ENCODE data around the gene AFF3.

AFF3 gene

GRCh38 chr2:99910902-99911301 is 231.5 kb downstream of the AFF3 start:
- no peak overlapping the region for H3K27ac ChIP-seq
- TF ChIP-seq, protein P1, sequence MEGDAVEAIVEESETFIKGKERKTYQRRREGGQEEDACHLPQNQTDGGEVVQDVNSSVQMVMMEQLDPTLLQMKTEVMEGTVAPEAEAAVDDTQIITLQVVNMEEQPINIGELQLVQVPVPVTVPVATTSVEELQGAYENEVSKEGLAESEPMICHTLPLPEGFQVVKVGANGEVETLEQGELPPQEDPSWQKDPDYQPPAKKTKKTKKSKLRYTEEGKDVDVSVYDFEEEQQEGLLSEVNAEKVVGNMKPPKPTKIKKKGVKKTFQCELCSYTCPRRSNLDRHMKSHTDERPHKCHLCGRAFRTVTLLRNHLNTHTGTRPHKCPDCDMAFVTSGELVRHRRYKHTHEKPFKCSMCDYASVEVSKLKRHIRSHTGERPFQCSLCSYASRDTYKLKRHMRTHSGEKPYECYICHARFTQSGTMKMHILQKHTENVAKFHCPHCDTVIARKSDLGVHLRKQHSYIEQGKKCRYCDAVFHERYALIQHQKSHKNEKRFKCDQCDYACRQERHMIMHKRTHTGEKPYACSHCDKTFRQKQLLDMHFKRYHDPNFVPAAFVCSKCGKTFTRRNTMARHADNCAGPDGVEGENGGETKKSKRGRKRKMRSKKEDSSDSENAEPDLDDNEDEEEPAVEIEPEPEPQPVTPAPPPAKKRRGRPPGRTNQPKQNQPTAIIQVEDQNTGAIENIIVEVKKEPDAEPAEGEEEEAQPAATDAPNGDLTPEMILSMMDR (conservative IDR thresholded peaks at IDR 0.05), result no peak

DNA sequence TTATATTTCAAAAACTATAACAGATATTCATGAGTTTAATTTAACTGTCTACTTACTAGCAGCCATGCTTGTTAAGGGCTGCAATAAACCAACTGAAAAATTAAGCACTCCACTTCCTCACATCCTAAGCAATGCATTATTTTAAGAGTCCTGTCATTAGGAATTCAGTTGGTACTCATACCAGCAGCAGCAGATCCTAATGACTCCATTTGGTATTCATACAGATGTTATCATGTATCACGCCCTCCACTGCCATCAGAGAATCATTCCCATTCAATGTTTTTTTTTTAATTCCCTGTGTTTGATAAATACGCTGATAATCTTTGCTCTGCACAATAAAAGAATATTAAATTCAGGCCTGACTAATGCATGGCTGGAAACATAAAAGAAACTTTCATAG is 236.8 kb downstream of the AFF3 start:
- H3K27ac ChIP-seq, result no peak overlapping the region
- TF ChIP-seq, protein P1 (conservative IDR thresholded peaks at IDR 0.05), result no peak

DNA sequence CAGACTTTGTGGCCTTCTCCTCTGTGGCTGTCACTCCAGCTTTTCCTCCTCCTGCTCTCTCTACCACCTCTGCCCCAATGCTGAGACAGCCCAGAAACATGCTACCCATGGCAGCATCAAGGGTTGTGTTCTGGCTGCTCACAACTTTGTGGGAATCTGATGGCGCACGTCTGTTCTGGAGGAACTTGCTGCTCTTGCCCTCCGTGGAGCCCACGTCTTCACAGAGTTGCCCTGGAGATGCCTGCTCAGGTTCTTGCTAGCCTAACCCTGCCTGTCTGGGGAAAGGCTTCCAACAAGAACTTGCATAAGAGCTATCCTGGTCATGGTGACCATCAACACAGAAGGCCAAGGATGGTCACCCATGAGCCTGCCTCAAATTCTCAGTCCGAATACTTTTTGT is 237.4 kb downstream of the AFF3 start:
- no peak overlapping the region for H3K27ac ChIP-seq
- TF ChIP-seq, protein P1 (conservative IDR thresholded peaks at IDR 0.05), result no peak

DNA sequence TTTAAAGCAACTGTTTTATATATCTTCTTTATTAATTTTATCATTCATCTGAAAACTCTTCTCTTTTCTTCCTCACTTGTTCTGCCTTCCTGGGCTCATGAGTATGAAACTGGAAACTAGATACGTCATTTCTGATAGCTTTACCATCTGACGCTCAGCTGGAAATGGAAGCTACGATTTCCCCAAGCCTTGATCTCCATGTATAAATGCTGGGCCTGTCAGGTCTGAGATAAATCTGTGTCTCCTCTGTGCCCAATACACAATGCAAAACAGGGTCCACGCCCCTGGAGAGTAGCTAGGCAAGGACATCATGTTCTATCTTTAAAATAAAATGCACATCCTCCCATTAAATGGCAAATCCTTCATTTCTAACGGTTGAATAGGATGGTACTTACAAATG is 238.4 kb downstream of the AFF3 start:
- H3K27ac ChIP-seq, result no peak overlapping the region
- TF ChIP-seq, protein P1 (conservative IDR thresholded peaks at IDR 0.05), result no peak

DNA sequence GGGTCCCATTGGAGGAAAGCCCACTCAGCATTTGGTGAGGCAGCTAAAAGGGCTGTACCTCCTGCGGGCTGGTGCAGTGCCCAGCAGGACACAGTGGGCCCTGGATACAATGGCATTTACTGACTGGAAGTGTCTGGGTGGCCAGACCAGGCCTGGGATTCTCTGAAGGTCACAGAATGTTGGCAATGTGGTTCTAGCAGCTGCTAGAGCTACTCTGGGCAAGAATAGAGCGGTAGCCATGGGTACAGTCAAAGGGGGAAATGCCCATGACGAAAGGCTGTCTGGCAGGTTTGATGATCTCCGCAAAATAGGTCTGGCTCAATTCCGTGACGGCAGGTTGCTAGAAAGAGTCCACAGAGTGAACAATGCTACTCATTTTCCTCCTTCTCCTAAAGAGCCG is 241.8 kb downstream of the AFF3 start:
- TF ChIP-seq, protein P1 (conservative IDR thresholded peaks at IDR 0.05), result no peak
- no peak overlapping the region for H3K27ac ChIP-seq

DNA sequence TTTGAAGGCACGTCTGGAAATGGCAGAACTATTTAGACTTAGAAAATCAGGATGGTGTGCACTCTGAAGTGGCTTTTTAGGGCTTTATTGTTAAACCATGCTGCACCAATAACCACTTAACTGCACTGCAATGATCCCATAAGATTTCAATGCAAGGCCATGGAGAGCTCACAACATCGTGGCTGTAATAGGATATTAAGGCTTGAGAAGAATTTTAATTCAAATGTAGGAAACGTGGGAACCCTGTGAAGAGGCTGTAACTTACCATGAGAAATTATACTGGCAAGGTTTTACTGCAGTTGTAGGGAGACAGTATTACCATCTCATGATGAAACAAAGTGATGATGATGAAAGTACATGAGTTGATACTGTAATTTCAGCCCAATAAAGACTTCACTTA is 242.5 kb downstream of the AFF3 start:
- H3K27ac ChIP-seq, result no peak overlapping the region
- TF ChIP-seq, protein P1 (conservative IDR thresholded peaks at IDR 0.05), result no peak

- TF ChIP-seq, protein P1 (conservative IDR thresholded peaks at IDR 0.05), result no peak
Measured at GRCh38 chr2:99899058-99899855, 243.1 kb downstream of the AFF3 start.

More at GRCh38 chr2:99899058-99899855, 243.1 kb downstream of the AFF3 start:
- no peak overlapping the region for H3K27ac ChIP-seq

Measured in VCaP (cell line).